ENCODE measurements around the gene FAH.
A peak's percentile ranks its signal among the peaks of the same experiment; 100 is the strongest.
"Not testable (repeated sequence)": the region's sequence is repeated elsewhere in the genome, so short reads cannot be mapped to it uniquely, and the experiment has no call there.

Gene FAH

DNA sequence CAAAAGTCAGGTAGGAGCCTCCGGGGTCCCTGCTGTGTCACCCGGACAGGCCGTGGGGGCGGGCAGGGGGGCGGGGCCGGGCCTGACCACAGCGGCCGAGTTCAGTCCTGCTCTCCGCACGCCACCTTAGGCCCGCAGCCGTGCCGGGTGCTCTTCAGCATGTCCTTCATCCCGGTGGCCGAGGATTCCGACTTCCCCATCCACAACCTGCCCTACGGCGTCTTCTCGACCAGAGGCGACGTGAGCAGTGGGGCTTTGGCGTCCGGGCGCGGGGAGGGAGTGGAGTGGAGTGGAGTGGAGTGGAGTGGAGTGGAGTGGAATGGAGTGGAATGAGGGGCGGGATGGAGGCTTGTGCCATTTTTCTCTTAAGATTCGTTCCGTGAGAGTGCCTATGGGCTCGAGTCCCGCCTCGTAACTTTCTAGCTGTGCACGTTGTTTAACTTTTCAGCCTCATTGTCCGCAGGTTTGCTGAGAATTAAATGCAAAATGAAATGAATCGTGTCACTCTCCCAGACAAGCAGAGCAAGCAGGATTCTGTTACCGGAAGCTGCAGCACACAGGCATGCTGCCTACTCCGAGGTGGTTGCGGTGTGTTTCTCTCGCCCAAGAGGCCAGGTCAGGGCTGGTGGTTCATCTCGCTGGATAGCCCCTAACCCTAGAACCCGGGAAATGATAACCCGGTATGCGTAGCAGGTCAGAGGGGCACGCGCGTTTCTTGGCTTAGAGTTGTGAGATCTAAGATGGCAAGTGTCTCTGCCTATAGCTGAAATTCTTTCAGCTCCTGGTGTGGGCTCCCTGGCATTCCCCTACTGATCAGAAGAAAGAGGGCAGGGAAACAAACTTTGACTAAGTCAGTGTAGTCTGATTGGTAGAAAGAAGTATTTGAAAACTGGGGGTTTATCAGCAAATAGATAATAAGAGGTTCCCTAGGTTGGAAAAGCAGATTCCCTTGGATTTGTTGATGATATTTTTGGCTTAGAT, at the start of gene FAH:
FAH (plus strand) TSS at position 104 of the 981 bp plus-strand sequence; CDS start at position 160, 56 bp downstream.
- peak in 1 of 2 donors; percentile 34 for DNase-seq

DNA sequence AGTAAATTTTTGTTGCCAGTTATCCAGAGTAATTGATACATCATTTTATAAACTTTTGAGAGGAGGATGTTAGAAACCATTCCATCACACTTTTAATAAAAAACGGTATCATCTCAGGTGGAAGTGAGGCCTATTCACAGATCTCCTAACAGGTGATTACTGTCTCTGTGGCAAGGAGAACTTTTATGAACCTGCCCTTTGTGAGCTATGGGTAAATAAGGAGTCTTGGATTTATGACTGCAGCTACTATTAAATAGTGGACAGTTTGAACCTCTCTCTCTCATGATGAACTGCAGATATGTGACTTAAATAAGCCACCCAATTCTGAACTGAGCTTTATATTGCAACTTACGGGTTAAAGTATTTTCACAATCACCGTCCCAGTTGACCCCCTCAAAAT, 47.6 kb upstream of the FAH start:
- no peak for DNase-seq

DNA sequence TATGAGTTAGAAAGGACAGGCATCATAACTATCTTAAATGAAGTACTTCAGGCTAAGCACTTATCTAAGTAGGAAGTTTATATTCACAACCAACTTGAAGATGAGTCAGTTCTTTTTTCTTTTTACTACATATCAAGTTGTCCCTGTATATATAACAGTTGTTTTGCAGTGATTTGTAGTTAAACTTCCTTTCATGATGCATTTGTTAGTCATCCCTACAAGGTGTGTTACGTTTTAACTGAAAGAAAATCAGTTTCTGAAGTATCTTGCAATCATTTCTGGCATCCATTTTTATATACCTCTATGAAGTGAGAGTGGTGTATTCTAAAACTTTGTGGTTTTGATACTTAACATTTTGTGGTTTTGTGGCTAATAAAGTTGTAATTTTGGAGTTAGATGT, 47.2 kb upstream of the FAH start:
- DNase-seq = no peak

DNA sequence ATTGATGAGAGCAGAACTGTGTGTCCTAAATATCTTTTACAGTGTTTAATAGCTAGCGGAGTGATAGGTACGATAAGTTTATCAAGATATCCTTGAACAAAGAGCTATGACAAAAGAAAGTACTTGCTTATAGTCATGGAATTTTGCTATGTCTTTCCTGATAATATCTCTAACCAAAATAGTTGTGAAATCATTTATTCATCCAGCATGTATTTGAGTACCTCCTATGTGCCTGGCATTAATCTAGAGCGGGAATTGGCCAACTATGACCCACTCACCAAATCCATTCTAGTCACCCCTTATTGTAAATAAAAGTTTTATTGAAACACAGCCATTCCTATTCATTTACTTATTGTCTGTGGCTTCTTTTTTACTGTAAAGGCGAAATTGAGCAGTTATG, 46.7 kb upstream of the FAH start:
- DNase-seq = no peak

DNA sequence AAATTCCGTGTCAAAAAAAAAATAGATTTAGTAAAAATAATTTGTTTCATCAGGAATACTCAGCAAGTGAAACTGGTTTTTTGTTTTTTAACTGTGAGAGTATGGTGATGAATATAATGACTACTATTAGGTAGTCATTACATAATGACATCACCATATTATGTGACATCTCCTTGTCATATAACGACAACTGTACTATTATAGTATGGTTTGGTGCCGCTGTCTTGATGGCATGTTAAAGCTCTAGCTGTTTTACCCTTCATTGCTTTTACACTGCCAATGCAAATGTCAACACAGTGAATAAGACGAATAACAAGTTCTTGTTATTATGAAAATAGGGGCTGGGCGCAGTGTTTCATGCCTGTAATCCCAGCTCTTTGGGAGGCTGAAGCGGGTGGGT, 45.6 kb upstream of the FAH start:
- no peak for DNase-seq

DNA sequence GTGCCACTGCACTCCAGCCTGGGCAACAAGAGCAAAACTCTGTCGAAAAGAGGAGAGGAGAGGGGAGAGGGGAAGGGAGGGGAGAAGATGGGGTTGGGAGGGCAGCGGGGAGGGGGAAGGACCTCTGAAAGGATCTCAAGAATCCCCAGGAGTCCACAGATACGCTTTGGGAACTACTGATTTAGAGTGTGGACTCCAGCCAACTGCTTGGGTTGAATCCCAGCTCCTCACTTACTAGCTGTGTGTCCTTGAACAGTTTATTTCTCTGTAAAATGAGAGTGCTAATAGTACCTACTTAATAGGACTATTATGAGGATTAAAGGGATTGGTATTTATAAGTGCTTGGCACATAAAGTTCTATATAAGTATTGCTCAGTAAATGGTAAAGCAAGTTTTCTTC, 45.0 kb upstream of the FAH start:
- DNase-seq = no peak

DNA sequence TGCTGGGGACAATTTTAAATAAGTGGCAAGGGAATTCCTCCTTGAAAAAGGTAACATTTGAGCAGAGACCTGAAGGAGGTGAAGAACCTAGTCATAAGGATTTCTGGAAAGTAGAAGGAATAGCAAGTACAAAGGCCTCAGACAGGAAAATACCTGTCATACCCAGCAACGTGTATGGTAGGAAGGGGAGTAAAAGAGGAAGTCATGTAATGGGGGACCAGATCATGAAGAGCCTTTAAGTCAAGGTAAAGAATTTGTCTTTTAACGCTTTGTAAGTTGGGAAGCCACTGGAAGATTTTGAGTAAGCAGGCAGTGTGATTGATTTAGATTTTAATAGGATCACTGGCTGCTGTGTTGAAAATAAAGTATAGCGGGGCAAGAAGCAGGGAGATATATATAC, 43.4 kb upstream of the FAH start:
- no peak for DNase-seq

DNA sequence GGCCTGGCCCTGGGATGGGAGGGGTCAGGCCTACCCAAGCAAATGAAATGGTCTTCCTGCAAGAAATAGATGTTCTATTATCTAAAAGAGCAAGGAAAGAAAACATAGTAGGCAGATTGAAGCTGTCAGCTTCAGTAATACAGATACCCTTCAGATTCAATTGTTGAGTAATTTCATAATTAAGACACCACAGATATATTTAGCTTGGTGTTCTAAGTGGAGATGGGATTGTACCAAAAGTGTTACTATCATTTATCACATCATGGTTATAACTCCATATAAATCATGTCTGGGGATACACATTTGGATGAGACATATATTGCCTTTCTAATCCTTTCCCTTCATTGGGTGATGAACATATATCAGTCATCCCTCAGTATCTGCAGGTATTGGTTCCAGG, 41.9 kb upstream of the FAH start:
- DNase-seq = no peak

DNA sequence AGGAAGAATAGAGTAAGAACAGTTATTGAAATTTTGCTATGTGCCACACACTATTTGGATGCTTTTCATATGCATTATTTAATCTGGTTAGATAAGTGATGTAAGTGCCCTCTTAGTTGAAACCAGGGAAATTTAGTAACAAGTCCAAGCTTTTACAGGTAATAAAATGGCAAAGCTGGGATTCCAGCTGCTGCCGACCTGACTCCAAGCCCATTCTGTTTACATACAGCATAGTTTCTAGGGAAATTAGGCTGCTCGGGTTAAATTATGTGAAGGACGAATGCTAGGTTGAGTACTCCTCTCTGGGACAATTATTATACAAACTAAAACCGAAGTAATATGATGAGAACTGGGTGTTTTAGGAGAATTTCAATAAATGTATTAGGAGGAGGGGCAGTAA, 38.7 kb upstream of the FAH start:
- DNase-seq = no peak

DNA sequence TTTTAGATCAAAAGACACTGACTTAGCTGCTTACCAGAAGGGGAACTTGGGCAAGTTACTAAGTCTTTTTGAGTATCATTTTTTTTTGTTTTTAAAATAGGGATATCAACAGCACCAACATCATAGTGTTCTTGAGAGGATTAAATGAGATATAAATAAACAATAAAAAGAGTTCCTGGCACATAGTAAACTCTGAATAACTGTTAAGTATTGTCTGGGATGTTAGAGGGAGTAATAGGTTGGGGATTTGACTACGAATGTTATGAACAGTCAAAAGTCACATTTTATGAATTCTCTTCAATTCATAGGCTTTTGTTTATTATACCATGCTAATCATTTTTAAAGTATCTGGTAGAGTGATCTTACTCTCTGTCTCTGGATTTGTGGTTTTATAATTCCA, 37.8 kb upstream of the FAH start:
- DNase-seq = no peak

DNA sequence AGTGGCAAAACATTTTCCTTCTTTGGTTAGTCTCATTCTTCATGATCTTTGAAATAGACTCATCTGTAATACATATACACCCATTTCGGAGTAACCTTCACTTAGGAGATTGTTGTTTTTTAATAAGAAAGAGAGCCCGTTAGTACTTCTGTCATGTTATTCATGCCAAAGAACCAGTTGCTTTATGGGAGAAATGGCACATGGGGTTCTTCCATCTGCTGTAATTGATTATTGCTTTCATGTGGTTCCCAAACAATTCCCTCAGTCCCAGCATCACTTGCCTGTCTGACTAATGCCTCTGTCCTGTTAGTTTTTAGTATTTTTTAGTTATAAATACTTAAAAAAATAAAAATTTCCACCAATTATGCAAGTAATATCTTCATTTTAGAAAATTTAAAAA, 33.8 kb upstream of the FAH start:
- no peak for DNase-seq

DNA sequence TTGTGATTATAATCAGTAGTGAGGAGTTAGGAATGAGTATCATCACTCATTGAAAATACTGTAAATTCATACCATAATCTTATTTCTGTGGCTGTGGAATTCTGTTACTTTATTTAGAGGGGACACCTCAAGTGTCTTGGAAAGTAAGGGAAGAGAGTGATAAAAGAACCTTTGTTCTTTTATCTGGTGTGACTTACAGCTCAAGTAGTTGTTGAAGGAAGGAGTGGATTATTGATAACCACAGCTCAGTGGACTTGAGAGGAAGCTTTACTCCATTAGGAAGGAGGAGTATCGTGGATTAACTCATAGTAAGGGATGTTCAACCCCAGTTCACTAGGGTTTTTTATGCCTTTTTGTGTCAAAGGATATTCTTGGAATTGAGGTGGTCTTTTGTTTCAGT, 32.2 kb upstream of the FAH start:
- no peak for DNase-seq

DNA sequence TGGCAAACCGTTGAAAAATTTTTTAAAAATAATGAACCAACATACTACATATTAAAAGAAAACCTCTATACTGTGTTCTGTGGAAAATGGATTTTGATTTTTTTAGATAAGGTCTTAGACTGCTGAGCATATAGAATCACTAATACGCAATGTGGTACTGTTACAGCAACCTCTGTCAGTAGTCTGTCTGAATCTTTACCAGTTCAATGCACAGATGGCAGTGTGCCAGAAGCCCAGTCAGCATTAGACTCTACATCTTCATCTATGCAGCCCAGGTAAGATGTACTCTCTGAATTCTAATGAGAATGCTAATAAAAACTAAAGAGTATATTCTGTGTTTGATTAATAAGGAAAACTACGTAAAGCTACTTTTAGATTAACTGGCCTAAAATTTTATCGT, 31.3 kb upstream of the FAH start:
- DNase-seq = no peak

DNA sequence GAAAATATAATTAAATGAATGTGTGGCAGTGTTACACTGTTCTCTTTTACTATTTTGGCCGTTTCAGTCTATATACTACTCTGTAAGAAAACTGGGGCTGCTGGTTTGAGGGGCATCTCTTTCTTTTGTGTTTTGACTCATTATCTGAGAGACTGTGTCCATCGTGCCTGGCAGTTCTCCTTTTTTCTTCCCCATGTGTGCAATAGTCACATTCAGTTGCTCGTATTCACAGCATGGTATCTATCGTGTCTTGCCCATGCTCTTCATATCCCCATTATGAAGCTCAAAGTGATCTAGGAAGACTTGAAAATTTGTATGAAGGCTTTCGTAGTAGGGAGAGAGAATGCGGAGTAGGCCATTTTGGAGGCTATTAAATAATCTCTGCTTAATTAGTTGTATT, 29.8 kb upstream of the FAH start:
- DNase-seq = no peak

DNA sequence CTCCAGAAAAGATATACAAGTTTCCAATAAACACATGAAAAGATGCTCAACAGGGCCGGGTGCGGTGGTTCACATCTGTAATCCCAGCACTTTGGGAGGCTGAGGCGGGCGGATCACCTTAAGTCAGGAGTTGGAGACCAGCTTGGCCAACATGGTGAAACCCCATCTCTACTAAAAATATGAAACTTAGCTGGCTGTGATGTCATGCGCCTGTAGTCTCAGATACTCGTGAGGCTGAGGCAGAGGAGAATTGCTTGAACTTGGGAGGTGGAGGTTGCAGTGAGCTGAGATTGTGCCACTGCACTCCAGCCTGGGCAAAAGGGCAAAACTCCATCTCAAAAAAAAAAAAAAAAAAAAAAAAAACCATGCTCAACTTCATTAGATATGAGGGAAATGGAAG, 25.5 kb upstream of the FAH start:
- DNase-seq = not testable (repeated sequence)

DNA sequence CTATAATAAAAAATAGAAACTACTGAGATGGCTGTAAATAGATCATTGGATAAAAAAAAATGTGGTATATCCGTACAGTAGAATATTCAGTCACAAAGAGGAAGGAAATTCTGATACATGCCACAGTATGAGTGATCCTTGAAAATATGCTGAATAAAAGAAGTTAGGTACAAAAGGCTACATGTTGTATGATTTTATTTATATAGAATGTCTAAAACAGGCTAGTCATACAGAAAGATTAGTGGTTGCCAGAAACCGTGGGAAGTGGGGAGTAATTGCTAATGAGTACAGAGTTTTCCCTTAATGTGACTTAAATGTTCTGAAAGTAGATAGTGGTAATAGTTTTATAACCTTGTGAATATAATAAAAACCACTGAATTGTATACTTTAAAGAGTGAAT, 24.9 kb upstream of the FAH start:
- DNase-seq = no peak

DNA sequence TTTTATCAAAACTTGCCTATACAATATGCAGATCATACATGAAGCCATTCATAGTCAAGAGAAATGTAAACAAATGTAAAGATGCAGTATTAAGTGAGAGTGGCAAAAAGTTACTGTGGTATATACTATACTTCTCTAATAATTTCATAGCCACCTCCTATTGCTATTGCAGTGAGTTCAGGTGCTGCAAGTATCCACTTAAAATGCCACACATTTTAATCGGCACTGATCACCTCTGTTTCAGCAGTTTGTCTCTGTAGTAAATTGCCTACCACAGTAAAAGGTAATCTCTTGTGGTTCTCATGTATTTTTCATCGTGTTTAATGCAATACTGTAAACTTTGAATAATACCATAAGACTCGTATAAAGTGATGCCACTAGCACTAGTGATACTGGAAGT, 20.4 kb upstream of the FAH start:
- no peak for DNase-seq

DNA sequence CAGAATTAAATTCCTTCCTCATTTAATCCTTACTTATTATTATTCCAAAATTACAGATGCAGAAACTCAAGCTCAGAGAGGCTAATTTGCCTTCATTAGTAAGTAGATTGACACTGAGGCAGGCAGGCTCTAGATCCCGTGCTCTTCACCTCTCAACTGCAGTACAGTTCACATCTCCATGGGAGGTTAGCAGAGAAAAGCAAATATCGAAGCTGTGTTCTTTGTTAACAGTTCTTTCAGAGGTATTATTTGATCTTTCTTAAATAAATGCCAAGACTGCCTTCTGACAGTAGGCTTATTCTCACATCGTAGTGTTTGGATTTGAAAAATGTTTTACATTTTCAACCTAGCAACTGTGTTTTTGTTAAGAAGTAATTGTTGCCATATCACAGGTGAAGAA, 15.9 kb upstream of the FAH start:
- no peak for DNase-seq

DNA sequence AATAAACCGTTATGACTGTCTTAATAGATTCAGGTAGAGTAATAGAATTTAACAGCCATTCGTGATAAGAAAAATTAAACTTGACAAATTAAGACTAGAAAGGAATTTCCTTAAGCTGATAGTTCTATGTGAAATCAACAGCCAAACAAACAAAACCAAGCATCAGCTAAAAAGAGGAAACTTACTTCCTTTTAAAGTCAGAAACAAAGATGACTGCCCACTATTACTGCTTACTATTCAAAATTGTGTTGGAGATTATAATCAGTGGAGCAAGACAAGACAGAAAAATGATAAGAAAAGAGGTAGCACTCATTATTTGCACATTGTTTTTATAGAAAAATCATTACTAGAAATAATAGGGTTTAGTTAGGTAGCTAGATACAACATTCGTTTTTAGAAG, 13.8 kb upstream of the FAH start:
- DNase-seq = peak in 1 of 2 donors; percentile 8

DNA sequence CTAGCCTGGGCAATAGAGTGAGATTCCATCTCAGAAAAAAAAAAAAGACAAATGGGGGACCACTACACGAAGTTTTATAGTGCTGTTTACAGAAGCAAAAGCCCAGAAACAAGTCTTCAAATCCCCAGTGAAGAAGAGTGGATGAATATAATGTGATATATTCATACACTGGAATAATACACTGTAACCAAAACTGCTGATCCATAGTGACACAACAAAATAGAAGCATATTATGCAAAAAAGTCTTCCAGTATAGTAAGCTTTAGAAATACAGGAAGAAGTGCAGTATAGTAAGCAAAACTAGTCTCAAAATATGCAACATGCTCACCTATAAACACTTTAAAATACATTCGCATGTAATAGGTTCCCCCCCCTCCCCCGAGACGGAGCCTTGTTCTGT, 11.9 kb upstream of the FAH start:
- no peak for DNase-seq

DNA sequence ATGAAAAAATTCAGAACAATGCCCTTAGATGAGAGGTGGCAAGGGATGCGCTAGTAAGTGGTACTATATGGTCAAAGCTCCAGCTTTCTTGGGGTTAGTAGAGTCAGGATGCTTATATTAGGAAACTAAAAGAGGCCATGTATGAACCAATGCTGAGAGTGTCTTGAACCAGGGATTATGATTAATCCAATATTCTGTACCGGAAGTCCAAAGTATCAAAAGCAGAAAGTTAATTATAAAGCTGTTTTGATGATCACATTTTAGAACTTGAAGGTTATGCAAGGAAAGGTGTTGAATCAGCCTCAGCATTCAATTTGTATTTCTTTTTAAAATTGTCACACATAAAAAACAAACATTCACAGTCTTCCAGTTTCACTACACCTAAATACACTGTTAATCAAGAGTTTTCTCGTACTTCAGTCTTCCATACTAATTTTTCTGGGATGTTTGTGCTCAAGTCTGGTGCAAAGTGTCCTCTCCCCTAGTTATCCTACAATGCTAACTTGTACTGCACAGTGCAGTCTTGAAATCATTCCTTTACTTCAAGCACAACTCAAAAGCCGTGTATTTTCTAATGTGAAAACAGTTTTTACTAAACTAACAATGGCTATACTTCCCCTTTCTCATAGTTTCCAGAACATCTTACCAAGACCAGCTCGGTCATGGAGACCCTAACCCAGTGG, 10.7 kb upstream of the FAH start:
- DNase-seq = no peak

DNA sequence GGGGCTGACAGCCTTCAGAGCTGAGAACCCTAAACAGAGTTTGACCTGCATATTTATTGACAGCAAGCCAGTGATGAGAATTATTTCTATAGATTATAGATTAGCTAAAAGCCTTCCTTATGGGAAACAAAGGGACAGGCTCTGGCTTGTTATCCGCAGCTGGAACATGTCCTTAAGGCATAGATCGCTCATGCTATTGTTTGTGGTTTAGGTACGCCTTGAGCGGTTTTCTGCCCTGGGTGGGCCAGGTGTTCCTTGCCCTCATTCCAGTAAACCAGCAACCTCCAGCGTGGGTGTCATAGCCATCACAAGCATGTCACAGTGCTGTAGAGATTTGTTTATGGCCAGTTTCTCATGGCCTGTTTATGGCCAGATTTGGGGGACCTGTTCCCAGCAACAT, 10.2 kb upstream of the FAH start:
- no peak for DNase-seq

DNA sequence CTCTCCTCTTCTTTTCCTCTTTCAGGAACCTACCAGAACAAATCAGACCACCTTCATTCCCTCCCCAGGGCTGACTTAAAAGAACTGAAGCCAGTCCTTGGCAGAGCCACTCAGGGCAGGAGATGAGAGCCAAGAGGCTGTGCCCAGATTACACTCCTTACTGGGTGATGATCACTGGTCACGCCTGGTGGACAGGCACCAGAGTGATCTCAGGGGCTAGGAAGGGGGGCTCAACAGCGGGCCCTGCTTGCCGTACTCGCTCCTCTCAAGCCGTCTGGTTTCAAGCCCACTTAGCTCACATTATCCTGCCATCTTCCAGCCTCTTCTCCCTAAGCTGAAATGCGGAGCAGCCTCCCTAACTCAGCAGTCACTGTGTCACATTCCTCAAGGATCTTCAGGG, 1.7 kb upstream of the FAH start:
- no peak for DNase-seq

DNA sequence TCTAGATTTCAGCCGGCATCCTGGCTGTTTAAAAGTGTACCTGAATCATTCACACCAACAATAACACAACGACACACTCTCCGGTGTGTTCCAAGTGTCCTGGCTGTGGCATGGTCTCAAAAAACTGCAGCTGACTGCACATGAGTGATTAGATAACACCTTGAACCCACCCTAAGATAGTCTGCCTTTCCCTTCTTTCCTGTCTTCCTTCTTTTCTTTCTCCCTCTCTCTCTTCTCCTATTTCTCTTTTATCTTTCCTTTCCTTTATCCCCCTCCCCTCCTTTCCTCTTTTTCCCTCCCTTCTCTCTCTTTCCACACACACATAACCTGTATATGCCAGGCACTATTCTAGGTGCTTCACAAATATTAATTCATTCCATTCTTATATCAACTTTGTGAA, 1.2 kb upstream of the FAH start:
- no peak for DNase-seq
